OCI-LY1 (cell line): ENCODE data around the gene F2RL1.

Source experiments
- CTCF ChIP-seq: fragments of 200-600 bp; sonication (generic), shearing (Covaris generic); IDR thresholded peaks from 2 replicates; pipeline ENCODE4 v1.5.1; 2017; ENCODE audit warnings: mild to moderate bottlenecking, antibody characterized with exemption, low read length, moderate library complexity, mixed read lengths
- EZH2 ChIP-seq: fragments of 200-600 bp; sonication (generic), shearing (Covaris generic); IDR thresholded peaks from 2 replicates; pipeline ENCODE4 v1.8.0; 2017; ENCODE audit warnings: borderline replicate concordance, mixed run types, mild to moderate bottlenecking, antibody characterized with exemption, low read length, moderate library complexity, mixed read lengths

- TF ChIP-seq EZH2 (no peak), CTCF (no peak)
Observed at GRCh38 chr5:76787237-76787636, 31.6 kb upstream of the F2RL1 start.
